HCT116 (cell line): ENCODE measurements around the gene DBR1. TPM values are rescaled to one million over a fixed set of nuclear protein-coding genes. Genes with fewer than 3 reads are reported as not detected.

Experiments
- ATAC-seq: fragments of 200-7000 bp; cut with Tn5 transposase; 2 replicates; pipeline ENCODE4 v1.9.1; 2020; ENCODE audit warnings: mild to moderate bottlenecking, moderate library complexity
- BruUV-seq: library from RNA; stranded (reverse); fragments of 400-500 nt; replicated peaks from 2 replicates; lab custom pipeline; 2021; lab: Mats Ljungman, UMichigan
- CTCF ChIA-PET: fragments of 300-600 bp; sonication (Branson Sonifier 250); formaldehyde crosslinking; loops from one replicate; lab custom pipeline; 2021; ENCODE audit warnings: antibody characterized with exemption; lab: Charles Lee
- POLR2A ChIA-PET: fragments of 300-600, 350-600 bp; sonication (Branson Sonifier 250); formaldehyde crosslinking; loops from one replicate; lab custom pipeline; 2021; ENCODE audit warnings: antibody characterized with exemption; lab: Charles Lee
- RAD21 ChIA-PET, 2 experiments: fragments of 300-600 bp; sonication (Branson Sonifier 250); formaldehyde crosslinking; loops; one replicate each; lab custom pipeline; 2023; ENCODE audit warnings: low total read pairs in 2 of 2; ENCODE audit not compliant: uncharacterized antibody in 2 of 2, unreplicated experiment in 2 of 2, low non-redundant PET in 1 of 2; lab: Charles Lee
- DNase-seq: peaks from one replicate; pipeline ENCODE4 v3.0.0-alpha.2; 2010; ENCODE audit warnings: low read depth, low spot score
- H2AFZ ChIP-seq: fragments of 200-600 bp; shearing (Covaris generic), sonication (generic); 2 replicates; pipeline ENCODE4 v1.6.1; 2017; ENCODE audit warnings: low read depth, mixed run types, mixed read lengths, antibody characterized with exemption, low read length; ENCODE audit not compliant: poor library complexity, severe bottlenecking
- H3K27ac ChIP-seq: 2 replicates; pipeline ENCODE4 v1.5.1; 2012; ENCODE audit warnings: low read depth, low read length
- H3K27me3 ChIP-seq: fragments of 200-600 bp; sonication (generic); 2 replicates; pipeline ENCODE4 v1.6.1; 2016; ENCODE audit warnings: mixed run types, low read length, mixed read lengths; ENCODE audit not compliant: insufficient read depth
- H3K36me3 ChIP-seq, 2 experiments: fragments of 200-500 bp in 1 of 2; fragments of 200-600 bp in 1 of 2; sonication (Bioruptor generic) in 1 of 2; sonication (generic) in 1 of 2; 2 replicates each; pipeline versions ENCODE4 v1.5.1 to v1.6.1; 2014 to 2016; ENCODE audit warnings: low read length in 2 of 2, inconsistent platforms in 1 of 2, mixed read lengths in 1 of 2, mixed run types in 1 of 2; ENCODE audit not compliant: insufficient read depth in 2 of 2, control insufficient read depth in 1 of 2
- H3K4me1 ChIP-seq, 2 experiments: fragments of 200-600 bp in 1 of 2; sonication (generic) in 1 of 2; 2 replicates each; pipeline versions ENCODE4 v1.5.1 to v1.6.1; 2012 to 2017; ENCODE audit warnings: low read length in 2 of 2, inconsistent platforms in 1 of 2, mild to moderate bottlenecking in 1 of 2, mixed read lengths in 1 of 2, mixed run types in 1 of 2, moderate library complexity in 1 of 2; ENCODE audit not compliant: insufficient read depth in 2 of 2, control insufficient read depth in 1 of 2
- H3K4me2 ChIP-seq: fragments of 200-600 bp; sonication (generic); 2 replicates; pipeline ENCODE4 v1.6.1; 2017; ENCODE audit warnings: mixed run types, low read length, mixed read lengths
- H3K4me3 ChIP-seq, 2 experiments: fragments of 200-600 bp in 1 of 2; sonication (generic) in 1 of 2; replicated peaks in 1 of 2; 2 replicates each; pipeline ENCODE4 v1.5.1; 2011 to 2016; ENCODE audit warnings: low read length in 2 of 2, control low read depth in 1 of 2, low read depth in 1 of 2, mild to moderate bottlenecking in 1 of 2, mixed read lengths in 1 of 2, mixed run types in 1 of 2
- H3K79me2 ChIP-seq: fragments of 200-600 bp; sonication (generic); 2 replicates; pipeline ENCODE4 v1.6.1; 2017; ENCODE audit warnings: mild to moderate bottlenecking, mixed run types, low read length, moderate library complexity, mixed read lengths; ENCODE audit not compliant: insufficient read depth
- H3K9ac ChIP-seq: fragments of 200-600 bp; sonication (generic); 2 replicates; pipeline ENCODE4 v1.6.1; 2016; ENCODE audit warnings: low read length, mixed read lengths
- H3K9me2 ChIP-seq: fragments of 200-600 bp; sonication (generic), shearing (Covaris generic); 2 replicates; pipeline ENCODE4 v1.6.1; 2017; ENCODE audit warnings: mixed run types, mild to moderate bottlenecking, moderate library complexity; ENCODE audit not compliant: insufficient read depth
- H3K9me3 ChIP-seq, 2 experiments: fragments of 200-500 bp in 1 of 2; fragments of 200-600 bp in 1 of 2; sonication (Bioruptor generic) in 1 of 2; sonication (generic) in 1 of 2; 2 replicates each; pipeline ENCODE4 v1.6.1; 2014 to 2017; ENCODE audit warnings: low read length in 2 of 2, mixed read lengths in 2 of 2, inconsistent platforms in 1 of 2, low read depth in 1 of 2, mild to moderate bottlenecking in 1 of 2, mixed run types in 1 of 2, moderate library complexity in 1 of 2; ENCODE audit not compliant: control insufficient read depth in 1 of 2, insufficient read depth in 1 of 2
- H4K20me1 ChIP-seq: fragments of 200-600 bp; sonication (generic), shearing (Covaris generic); 2 replicates; pipeline ENCODE4 v1.6.1; 2017; ENCODE audit warnings: mixed run types, mild to moderate bottlenecking, moderate library complexity; ENCODE audit not compliant: insufficient read depth
- EZH2 ChIP-seq: fragments of 200-600 bp; sonication (generic); IDR thresholded peaks from 2 replicates; pipeline ENCODE4 v1.6.1; 2017; ENCODE audit warnings: antibody characterized with exemption, mixed run types
- EZH2phosphoT487 ChIP-seq: fragments of 200-600 bp; IDR thresholded peaks from 2 replicates; pipeline ENCODE4 v1.6.1; 2018; ENCODE audit warnings: antibody characterized with exemption, borderline replicate concordance
- POLR2A ChIP-seq: IDR thresholded peaks from 2 replicates; pipeline ENCODE4 v1.7.0; 2011; ENCODE audit warnings: borderline replicate concordance; ENCODE audit not compliant: insufficient read depth, insufficient read length; ENCODE audit errors: extremely low read depth
- SP1 ChIP-seq: IDR thresholded peaks from 2 replicates; pipeline ENCODE4 v1.6.1; 2012; ENCODE audit warnings: low read depth
- SRF ChIP-seq: IDR thresholded peaks from 2 replicates; pipeline ENCODE4 v1.6.1; 2012; ENCODE audit warnings: low read depth
- ZNF274 ChIP-seq: fragments of 200-500 bp; sonication (Bioruptor generic); IDR thresholded peaks from 2 replicates; pipeline ENCODE4 v1.6.1; 2014; ENCODE audit warnings: mild to moderate bottlenecking, low read depth, low read length, inconsistent platforms
- intact Hi-C: fragments of 100-400 bp; cut with micrococcal nuclease; formaldehyde crosslinking; loops from 2 replicates; pipeline ENCODE4 v1.10.0; 2022
- total RNA-seq: library from RNA; stranded (reverse); gene quantifications from one replicate; pipeline ENCODE4 v1.2.1, GENCODE V29; 2021; ENCODE audit not compliant: unreplicated experiment
- TF ChIP-seq, protein P1 (sequence below), 3 experiments: fragments of 200-600 bp in 1 of 3; sonication (generic) in 1 of 3; IDR thresholded peaks in 2 of 3; conservative IDR thresholded peaks in 1 of 3; 2 replicates each; pipeline ENCODE4 v1.5.1; 2012 to 2017; ENCODE audit warnings: low read depth in 2 of 3, low read length in 2 of 3, antibody characterized with exemption in 1 of 3, borderline replicate concordance in 1 of 3, control low read depth in 1 of 3, mild to moderate bottlenecking in 1 of 3, mixed read lengths in 1 of 3, mixed run types in 1 of 3, moderate library complexity in 1 of 3; ENCODE audit not compliant: insufficient read depth in 1 of 3
- TF ChIP-seq, protein P2 (sequence below): IDR thresholded peaks from 2 replicates; pipeline ENCODE4 v1.6.1; 2011; ENCODE audit warnings: mild to moderate bottlenecking, low read length, moderate library complexity; ENCODE audit not compliant: insufficient replicate concordance; ENCODE audit errors: extremely low read depth
- TF ChIP-seq, protein P3 (sequence below): IDR thresholded peaks from 2 replicates; pipeline ENCODE4 v1.6.1; 2012; ENCODE audit warnings: low read depth

The DBR1 gene
- total RNA-seq, 1 experiment from 2014 or later, result 21.6 TPM

DNA sequence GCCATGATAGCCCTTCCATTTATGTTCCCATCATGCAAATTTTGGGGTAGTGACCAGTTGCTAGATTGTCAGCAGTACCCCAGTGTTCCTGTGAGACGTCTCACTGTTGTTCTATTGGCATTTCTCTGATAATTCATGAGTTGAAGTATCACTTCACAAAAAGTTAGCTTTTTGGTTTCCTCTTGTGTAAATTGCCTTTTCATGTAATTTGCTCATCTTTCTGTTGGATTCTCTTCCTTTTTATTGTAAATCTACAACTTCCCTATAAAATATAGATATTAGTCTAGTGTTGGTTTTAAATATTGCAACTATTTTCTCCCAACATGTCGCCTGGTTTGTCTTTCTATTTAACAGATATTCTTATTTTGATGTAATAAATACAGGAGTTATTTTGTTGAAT, 35.0 kb downstream of the DBR1 start:
- TF ChIP-seq, protein P1, sequence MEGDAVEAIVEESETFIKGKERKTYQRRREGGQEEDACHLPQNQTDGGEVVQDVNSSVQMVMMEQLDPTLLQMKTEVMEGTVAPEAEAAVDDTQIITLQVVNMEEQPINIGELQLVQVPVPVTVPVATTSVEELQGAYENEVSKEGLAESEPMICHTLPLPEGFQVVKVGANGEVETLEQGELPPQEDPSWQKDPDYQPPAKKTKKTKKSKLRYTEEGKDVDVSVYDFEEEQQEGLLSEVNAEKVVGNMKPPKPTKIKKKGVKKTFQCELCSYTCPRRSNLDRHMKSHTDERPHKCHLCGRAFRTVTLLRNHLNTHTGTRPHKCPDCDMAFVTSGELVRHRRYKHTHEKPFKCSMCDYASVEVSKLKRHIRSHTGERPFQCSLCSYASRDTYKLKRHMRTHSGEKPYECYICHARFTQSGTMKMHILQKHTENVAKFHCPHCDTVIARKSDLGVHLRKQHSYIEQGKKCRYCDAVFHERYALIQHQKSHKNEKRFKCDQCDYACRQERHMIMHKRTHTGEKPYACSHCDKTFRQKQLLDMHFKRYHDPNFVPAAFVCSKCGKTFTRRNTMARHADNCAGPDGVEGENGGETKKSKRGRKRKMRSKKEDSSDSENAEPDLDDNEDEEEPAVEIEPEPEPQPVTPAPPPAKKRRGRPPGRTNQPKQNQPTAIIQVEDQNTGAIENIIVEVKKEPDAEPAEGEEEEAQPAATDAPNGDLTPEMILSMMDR (IDR thresholded peaks at IDR 0.05 in 2 of 3, conservative IDR thresholded peaks at IDR 0.05 in 1 of 3; ENCODE audit: borderline replicate concordance in 1 of 3, insufficient read depth in 1 of 3, low read depth in 2 of 3, low read length in 2 of 3), result no peak
- no peak for TF ChIP-seq ZNF274
- no peaks in the 10 kb centered on the region for H4K20me1 ChIP-seq
- ATAC-seq, result no peak
- H3K4me3 ChIP-seq, result no peak overlapping the region
- no peak overlapping the region for H3K9ac ChIP-seq
- POLR2A ChIA-PET, result no interaction called here
- H3K4me1 ChIP-seq, result no peaks in the 10 kb centered on the region
- H3K79me2 ChIP-seq, result no peaks in the 10 kb centered on the region
- no peak for DNase-seq
- RAD21 ChIA-PET, result no interaction called here
- H3K4me2 ChIP-seq, result no peak overlapping the region
- no peaks in the 10 kb centered on the region for H3K27me3 ChIP-seq
- no peak overlapping the region for H2AFZ ChIP-seq
- no peaks in the 10 kb centered on the region for H3K9me3 ChIP-seq
- CTCF ChIA-PET, result no interaction called here
- intact Hi-C loops, result no loop called here
- no peaks in the 10 kb centered on the region for H3K36me3 ChIP-seq
- no peaks in the 10 kb centered on the region for H3K9me2 ChIP-seq
- BruUV-seq, result no TSS peak
- no peak overlapping the region for H3K27ac ChIP-seq

DNA sequence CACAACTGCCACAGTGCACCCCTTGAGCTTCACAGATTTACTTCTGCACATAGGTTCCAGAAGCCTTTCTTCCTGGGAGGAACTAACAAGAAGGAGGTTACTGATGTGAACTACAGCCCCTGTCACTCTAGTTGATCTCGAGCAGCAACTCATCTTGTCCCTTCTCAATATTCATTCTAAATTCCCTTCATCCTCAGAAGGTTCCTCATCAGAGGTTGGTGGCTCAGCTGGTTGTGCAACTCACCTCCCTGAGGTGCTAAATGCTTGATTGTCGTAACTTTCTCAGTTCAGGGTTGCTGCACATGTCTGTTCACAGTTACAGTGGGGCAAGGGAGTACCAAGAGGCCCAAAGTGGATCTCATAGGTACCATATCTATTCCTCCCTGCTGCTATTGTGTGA, 36.9 kb downstream of the DBR1 start:
- intact Hi-C loops, result no loop called here
- no peaks in the 10 kb centered on the region for H3K79me2 ChIP-seq
- no peak overlapping the region for H3K4me2 ChIP-seq
- no peak overlapping the region for H3K4me3 ChIP-seq
- no peaks in the 10 kb centered on the region for H3K4me1 ChIP-seq
- ChIA-PET POLR2A (no interaction called here), CTCF (no interaction called here), RAD21 (no interaction called here)
- DNase-seq, result no peak
- no peak overlapping the region for H3K9ac ChIP-seq
- H3K9me2 ChIP-seq, result no peaks in the 10 kb centered on the region
- ATAC-seq, result no peak
- no peaks in the 10 kb centered on the region for H4K20me1 ChIP-seq
- H3K27me3 ChIP-seq, result no peaks in the 10 kb centered on the region
- no peak overlapping the region for H2AFZ ChIP-seq
- no peak overlapping the region for H3K27ac ChIP-seq
- BruUV-seq, result no TSS peak
- no peaks in the 10 kb centered on the region for H3K36me3 ChIP-seq
- H3K9me3 ChIP-seq, result no peaks in the 10 kb centered on the region
- TF ChIP-seq, protein P1 (IDR thresholded peaks at IDR 0.05 in 2 of 3, conservative IDR thresholded peaks at IDR 0.05 in 1 of 3; ENCODE audit: borderline replicate concordance in 1 of 3, insufficient read depth in 1 of 3, low read depth in 2 of 3, low read length in 2 of 3), result no peak
- TF ChIP-seq, protein P2, sequence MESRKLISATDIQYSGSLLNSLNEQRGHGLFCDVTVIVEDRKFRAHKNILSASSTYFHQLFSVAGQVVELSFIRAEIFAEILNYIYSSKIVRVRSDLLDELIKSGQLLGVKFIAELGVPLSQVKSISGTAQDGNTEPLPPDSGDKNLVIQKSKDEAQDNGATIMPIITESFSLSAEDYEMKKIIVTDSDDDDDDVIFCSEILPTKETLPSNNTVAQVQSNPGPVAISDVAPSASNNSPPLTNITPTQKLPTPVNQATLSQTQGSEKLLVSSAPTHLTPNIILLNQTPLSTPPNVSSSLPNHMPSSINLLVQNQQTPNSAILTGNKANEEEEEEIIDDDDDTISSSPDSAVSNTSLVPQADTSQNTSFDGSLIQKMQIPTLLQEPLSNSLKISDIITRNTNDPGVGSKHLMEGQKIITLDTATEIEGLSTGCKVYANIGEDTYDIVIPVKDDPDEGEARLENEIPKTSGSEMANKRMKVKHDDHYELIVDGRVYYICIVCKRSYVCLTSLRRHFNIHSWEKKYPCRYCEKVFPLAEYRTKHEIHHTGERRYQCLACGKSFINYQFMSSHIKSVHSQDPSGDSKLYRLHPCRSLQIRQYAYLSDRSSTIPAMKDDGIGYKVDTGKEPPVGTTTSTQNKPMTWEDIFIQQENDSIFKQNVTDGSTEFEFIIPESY, result no peak
- no peak for TF ChIP-seq EZH2phosphoT487
- TF ChIP-seq, protein P3, sequence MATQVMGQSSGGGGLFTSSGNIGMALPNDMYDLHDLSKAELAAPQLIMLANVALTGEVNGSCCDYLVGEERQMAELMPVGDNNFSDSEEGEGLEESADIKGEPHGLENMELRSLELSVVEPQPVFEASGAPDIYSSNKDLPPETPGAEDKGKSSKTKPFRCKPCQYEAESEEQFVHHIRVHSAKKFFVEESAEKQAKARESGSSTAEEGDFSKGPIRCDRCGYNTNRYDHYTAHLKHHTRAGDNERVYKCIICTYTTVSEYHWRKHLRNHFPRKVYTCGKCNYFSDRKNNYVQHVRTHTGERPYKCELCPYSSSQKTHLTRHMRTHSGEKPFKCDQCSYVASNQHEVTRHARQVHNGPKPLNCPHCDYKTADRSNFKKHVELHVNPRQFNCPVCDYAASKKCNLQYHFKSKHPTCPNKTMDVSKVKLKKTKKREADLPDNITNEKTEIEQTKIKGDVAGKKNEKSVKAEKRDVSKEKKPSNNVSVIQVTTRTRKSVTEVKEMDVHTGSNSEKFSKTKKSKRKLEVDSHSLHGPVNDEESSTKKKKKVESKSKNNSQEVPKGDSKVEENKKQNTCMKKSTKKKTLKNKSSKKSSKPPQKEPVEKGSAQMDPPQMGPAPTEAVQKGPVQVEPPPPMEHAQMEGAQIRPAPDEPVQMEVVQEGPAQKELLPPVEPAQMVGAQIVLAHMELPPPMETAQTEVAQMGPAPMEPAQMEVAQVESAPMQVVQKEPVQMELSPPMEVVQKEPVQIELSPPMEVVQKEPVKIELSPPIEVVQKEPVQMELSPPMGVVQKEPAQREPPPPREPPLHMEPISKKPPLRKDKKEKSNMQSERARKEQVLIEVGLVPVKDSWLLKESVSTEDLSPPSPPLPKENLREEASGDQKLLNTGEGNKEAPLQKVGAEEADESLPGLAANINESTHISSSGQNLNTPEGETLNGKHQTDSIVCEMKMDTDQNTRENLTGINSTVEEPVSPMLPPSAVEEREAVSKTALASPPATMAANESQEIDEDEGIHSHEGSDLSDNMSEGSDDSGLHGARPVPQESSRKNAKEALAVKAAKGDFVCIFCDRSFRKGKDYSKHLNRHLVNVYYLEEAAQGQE, result no peak
- TF ChIP-seq EZH2, result no peak
- no peak for TF ChIP-seq POLR2A
- TF ChIP-seq SP1, result no peak
- TF ChIP-seq SRF, result no peak
